Memory B cell (primary cell): Measurements from ENCODE around the gene SPDYE4.
"Not testable (repeated sequence)": the region's sequence is repeated elsewhere in the genome, so short reads cannot be mapped to it uniquely, and the experiment has no call there.

Experiments
- ATAC-seq: fragments of 150-1000 bp; cut with Tn5 transposase; 2 replicates; pipeline ENCODE4 v1.10.0; 2021; ENCODE audit warnings: low read depth, mild to moderate bottlenecking, moderate library complexity
- DNase-seq, 2 donors: peaks; one replicate each; pipeline ENCODE4 v3.0.0; 2022; ENCODE audit warnings: low spot score in 2 of 2
- H3K27ac Mint-ChIP-seq: one replicate; pipeline ENCODE4 v1.8.0; 2022; ENCODE audit warnings: mild to moderate bottlenecking, moderate library complexity, mixed read lengths
- H3K27me3 Mint-ChIP-seq: one replicate; pipeline ENCODE4 v1.8.0; 2022; ENCODE audit warnings: mixed read lengths
- H3K36me3 Mint-ChIP-seq: one replicate; pipeline ENCODE4 v1.8.0; 2022; ENCODE audit warnings: mild to moderate bottlenecking, mixed read lengths
- H3K4me1 Mint-ChIP-seq: one replicate; pipeline ENCODE4 v1.8.0; 2022; ENCODE audit warnings: mixed read lengths
- H3K4me3 Mint-ChIP-seq: one replicate; pipeline ENCODE4 v1.8.0; 2022; ENCODE audit warnings: mild to moderate bottlenecking, moderate library complexity, mixed read lengths
- H3K9me3 Mint-ChIP-seq: one replicate; pipeline ENCODE4 v1.8.0; 2022; ENCODE audit warnings: mixed read lengths

SPDYE4 gene

DNA sequence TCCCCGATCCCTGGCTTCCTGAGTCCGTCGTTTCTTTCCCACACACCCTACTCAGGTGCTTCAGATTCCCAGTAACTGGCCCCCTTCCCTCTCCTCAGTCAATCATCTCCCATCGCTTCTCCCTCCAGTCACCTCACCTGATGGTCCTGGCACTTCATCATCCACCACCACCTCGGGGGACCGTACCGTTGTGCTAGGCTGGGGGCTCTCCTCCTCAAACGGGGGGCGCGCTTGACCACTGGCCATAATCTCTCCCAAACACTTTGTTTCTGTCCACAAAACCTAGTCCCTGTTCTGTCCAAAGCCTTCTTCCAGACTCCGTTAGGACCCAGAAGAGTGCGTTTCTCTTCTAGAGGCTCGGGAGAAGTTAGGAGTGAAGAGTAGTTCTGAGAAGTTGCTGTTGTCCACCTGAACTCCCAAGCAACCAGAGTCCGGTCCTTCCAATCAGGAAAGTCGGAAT, at the start of gene SPDYE4:
Gene SPDYE4 (minus strand): TSS at position 410 of the 460 bp plus-strand sequence. CDS start 164 bp downstream, at position 246.
- Mint-ChIP-seq H3K9me3 (peaks cover 2% of the 10 kb centered on the region), H3K36me3 (peaks cover 1% of the 10 kb centered on the region), H3K27ac (no peak within 1 kb of the TSS), H3K27me3 (peaks cover 21% of the 10 kb centered on the region), H3K4me3 (no peak within 1 kb of the TSS), H3K4me1 (no peaks in the 10 kb centered on the region)
- ATAC-seq: no peak
- no peak for DNase-seq

GRCh38 chr17:8806926-8807550, 48.7 kb upstream of the SPDYE4 start:
- Mint-ChIP-seq H3K27ac (peak overlapping the region; percentile 99), H3K27me3 (no peaks in the 10 kb centered on the region), H3K36me3 (peaks cover 30% of the 10 kb centered on the region), H3K4me1 (peaks cover 33% of the 10 kb centered on the region), H3K4me3 (peak overlapping the region; percentile 79), H3K9me3 (peaks cover 9% of the 10 kb centered on the region)
- DNase-seq (peak; percentile 49 to 69), ATAC-seq (peak; percentile 88)

- Mint-ChIP-seq H3K4me3 (peak overlapping the region; percentile 79), H3K4me1 (peaks cover 33% of the 10 kb centered on the region), H3K36me3 (peaks cover 24% of the 10 kb centered on the region), H3K27ac (peak overlapping the region; percentile 99), H3K9me3 (peaks cover 9% of the 10 kb centered on the region), H3K27me3 (no peaks in the 10 kb centered on the region)
- ATAC-seq: peak; percentile 39
- DNase-seq: peak in 1 of 2 donors; percentile 21
These were observed 48.0 kb upstream of the SPDYE4 start for GRCh38 chr17:8806253-8806925.

GRCh38 chr17:8805396-8805795, 47.0 kb upstream of the SPDYE4 start:
- Mint-ChIP-seq H3K4me1 (peaks cover 33% of the 10 kb centered on the region), H3K36me3 (peaks cover 21% of the 10 kb centered on the region), H3K27ac (peak overlapping the region; percentile 99)
- H3K27me3 Mint-ChIP-seq, H3K4me3 Mint-ChIP-seq, H3K9me3 Mint-ChIP-seq, ATAC-seq: not testable (repeated sequence)
- peak in 1 of 2 donors; percentile 1 for DNase-seq

DNA sequence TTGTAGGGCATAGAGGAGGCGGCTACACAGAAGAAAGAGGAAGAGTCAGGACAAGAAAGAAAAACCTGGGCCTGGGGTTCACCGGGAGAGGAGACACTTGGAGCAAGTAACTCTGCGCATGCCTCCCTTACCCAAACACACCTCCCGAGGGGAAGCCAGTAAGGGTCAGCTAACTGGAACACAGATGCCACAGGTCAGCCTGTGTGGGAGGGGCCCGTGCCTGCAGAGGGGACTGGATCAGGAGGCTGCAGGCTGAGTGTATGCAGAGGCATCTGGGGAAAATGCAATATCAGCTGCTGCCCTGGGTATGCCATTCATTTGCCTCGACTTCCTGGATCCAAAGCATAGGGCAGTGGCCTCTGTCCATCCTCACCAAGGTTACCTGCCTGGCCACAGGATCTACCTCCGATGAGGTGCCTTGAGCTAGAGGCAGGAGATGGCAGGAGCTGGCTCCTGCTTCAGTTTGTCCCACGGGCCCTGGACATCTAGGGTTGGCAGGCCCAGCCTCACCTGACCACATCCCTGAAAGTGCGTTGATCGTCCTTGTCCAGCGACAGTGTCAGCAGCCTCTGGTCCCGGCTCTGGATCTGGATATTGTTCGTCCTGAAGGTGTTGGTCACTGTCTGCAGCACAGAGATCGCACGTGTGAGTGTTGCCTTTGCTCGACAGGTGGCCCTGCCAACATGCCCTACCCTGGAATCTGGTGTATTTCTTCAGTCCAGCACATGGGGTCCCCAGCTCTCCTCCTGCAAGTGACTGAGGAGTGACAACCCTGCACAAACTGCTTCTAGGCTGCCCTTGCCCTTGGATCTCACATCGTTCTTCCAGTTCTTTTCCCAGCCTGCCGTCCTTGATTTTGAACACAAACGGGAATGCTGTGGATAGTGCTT, 45.4 kb upstream of the SPDYE4 start:
- Mint-ChIP-seq H3K27me3 (no peaks in the 10 kb centered on the region), H3K36me3 (peaks cover 13% of the 10 kb centered on the region), H3K27ac (peak overlapping the region; percentile 35), H3K4me1 (peaks cover 33% of the 10 kb centered on the region), H3K9me3 (peaks cover 9% of the 10 kb centered on the region), H3K4me3 (no peak overlapping the region)
- DNase-seq: peak in 1 of 2 donors; percentile 9
- no peak for ATAC-seq

- H3K36me3 Mint-ChIP-seq: peaks cover 5% of the 10 kb centered on the region
These were observed 42.9 kb upstream of the SPDYE4 start for GRCh38 chr17:8801135-8801840.

DNA sequence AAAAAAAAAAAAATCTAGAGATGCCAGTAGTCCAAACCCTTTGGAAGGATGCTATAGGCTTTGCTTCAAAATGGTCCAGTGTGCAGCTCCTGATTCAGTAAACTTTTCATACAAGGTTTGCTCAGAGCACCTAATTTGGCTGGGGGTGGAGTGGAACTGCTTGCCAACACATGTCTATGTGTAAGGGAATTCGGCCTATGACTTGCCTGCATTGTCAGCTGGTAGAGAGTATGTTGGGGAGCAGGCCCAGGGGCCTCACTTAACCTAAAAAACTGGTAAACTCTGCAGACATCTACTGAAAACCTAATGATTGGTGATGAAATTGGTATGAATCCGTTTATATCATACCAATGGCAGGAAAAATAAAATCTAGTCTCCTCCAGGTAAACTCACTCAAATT, 42.3 kb upstream of the SPDYE4 start:
- Mint-ChIP-seq H3K27ac (no peak overlapping the region), H3K27me3 (no peaks in the 10 kb centered on the region), H3K36me3 (peaks cover 5% of the 10 kb centered on the region), H3K4me1 (peaks cover 7% of the 10 kb centered on the region), H3K9me3 (no peaks in the 10 kb centered on the region), H3K4me3 (no peak overlapping the region)
- DNase-seq (no peak), ATAC-seq (no peak)

More at GRCh38 chr17:8801135-8801840, 42.9 kb upstream of the SPDYE4 start:
- H3K4me3 Mint-ChIP-seq: no peak overlapping the region
- no peak overlapping the region for H3K27ac Mint-ChIP-seq
- H3K4me1 Mint-ChIP-seq: peaks cover 13% of the 10 kb centered on the region
- DNase-seq (no peak), ATAC-seq (no peak)
- no peaks in the 10 kb centered on the region for H3K9me3 Mint-ChIP-seq
- H3K27me3 Mint-ChIP-seq: no peaks in the 10 kb centered on the region

DNA sequence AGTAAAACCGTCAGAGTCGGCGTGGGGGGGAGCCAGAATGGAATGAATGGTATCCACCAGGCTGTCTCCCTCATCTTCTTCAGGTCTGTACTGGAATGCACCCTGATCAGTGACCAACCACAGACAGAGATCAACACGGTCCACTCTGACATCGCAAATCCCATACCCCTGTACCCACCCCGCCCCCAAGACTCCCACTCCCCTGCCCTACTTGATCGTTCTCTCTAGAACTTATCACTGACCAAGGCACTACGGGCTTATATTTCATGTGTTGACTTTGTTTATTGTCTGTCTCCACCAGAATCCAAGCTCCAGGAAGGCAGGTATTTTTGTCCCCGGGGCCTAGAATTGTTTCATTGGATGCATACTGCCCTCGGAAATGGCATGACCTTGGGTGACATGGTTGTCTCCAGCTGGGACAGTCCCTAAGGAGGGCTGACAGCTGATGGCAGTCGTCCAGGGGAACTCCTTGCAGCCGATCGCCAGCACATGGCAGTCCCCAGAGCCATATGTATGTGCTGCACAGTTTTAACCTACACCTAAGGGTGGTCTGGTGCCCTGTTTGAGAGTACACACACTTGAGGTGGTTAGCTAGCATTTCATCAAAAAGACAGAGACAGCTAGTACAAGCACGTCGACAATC, 41.3 kb upstream of the SPDYE4 start:
- Mint-ChIP-seq H3K9me3 (no peaks in the 10 kb centered on the region), H3K36me3 (peaks cover 5% of the 10 kb centered on the region), H3K4me1 (peaks cover 8% of the 10 kb centered on the region), H3K27ac (no peak overlapping the region), H3K27me3 (no peaks in the 10 kb centered on the region), H3K4me3 (no peak overlapping the region)
- ATAC-seq (no peak), DNase-seq (peak in 1 of 2 donors; percentile 5)

GRCh38 chr17:8798846-8799569, 40.7 kb upstream of the SPDYE4 start, which contains the start of gene MFSD6L:
Gene MFSD6L (minus strand): TSS chr17:8799365. CDS start chr17:8799120, 245 bp downstream.
- no peaks in the 10 kb centered on the region for H3K9me3 Mint-ChIP-seq
- H3K27me3 Mint-ChIP-seq: no peaks in the 10 kb centered on the region
- H3K27ac Mint-ChIP-seq: no peak within 1 kb of the TSS
- DNase-seq: peak; percentile 23 to 32
- no peak within 1 kb of the TSS for H3K4me3 Mint-ChIP-seq
- H3K36me3 Mint-ChIP-seq: peaks cover 5% of the 10 kb centered on the region
- peaks cover 9% of the 10 kb centered on the region for H3K4me1 Mint-ChIP-seq
- ATAC-seq: peak; percentile 97

DNA sequence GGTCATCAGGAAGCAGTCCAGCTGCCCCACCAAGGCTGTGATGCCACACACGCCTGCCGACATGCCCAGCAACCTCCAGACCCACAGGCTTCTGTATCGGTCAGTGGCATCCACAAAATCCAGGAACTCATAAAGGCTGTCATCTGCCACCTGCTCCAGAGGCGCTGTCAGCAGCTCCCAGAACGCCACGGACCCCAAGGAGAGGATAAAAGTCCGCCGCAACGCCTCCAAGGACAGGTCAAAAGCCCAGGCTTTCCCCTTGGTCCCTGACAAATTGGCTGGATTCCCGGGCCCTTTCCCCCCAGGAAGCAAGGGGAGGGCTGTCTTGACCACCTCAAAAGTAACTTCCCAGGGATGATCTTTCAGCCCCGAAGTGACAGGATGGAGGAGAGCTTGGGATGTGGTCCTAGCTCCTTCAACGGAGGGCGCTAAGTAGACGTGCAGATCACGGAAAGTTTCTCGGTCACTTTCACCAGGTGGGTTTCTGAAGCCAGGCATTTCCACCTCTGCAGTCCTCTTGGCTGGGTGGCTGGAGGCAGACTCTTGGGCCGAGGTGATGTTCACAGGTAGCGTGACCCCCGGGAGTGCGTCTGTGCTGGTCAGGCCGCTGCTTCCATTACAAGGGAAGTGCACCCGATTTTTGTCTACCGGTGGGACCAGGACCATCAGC, 40.0 kb upstream of the SPDYE4 start:
- Mint-ChIP-seq H3K27me3 (no peaks in the 10 kb centered on the region), H3K4me3 (no peak overlapping the region), H3K27ac (no peak overlapping the region), H3K4me1 (peaks cover 13% of the 10 kb centered on the region), H3K36me3 (peaks cover 3% of the 10 kb centered on the region), H3K9me3 (no peaks in the 10 kb centered on the region)
- ATAC-seq: no peak
- DNase-seq: no peak

- H3K27me3 Mint-ChIP-seq: no peaks in the 10 kb centered on the region
- H3K9me3 Mint-ChIP-seq: no peaks in the 10 kb centered on the region
- H3K27ac Mint-ChIP-seq: no peak overlapping the region
- ATAC-seq (no peak), DNase-seq (no peak)
- H3K36me3 Mint-ChIP-seq: peaks cover 2% of the 10 kb centered on the region
- peaks cover 11% of the 10 kb centered on the region for H3K4me1 Mint-ChIP-seq
- no peak overlapping the region for H3K4me3 Mint-ChIP-seq
These were observed 39.4 kb upstream of the SPDYE4 start for GRCh38 chr17:8797621-8798175.

DNA sequence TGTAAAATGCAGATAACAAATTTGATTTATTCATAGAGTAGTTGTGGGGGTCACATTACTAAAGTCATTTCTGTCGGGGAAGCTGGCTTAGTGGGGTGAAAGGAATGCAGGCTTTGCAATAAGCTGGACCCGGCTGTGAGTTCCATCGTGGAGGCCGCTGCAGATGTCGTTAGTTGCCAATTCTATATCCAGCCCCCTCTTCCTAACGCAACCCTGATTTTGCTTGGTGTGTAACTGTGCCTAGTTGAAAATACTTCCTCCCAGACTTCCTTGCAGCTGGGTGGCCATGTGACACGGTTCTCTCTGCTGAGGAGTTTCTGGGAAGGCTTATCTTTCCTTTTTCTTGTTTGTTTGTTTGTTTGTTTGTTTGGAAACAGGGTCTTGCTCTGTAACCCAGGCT, 36.3 kb upstream of the SPDYE4 start:
- no peak for DNase-seq
- Mint-ChIP-seq H3K9me3 (no peaks in the 10 kb centered on the region), H3K4me1 (peaks cover 11% of the 10 kb centered on the region), H3K36me3 (peaks cover 2% of the 10 kb centered on the region), H3K27me3 (no peaks in the 10 kb centered on the region), H3K27ac (no peak overlapping the region), H3K4me3 (no peak overlapping the region)
- ATAC-seq: no peak
